ENCODE data around the gene SEMA3D.

The SEMA3D gene

GRCh38 chr7:85014936-85015660 is 171.8 kb downstream of the SEMA3D start:
- peak; percentile 29 for DNase-seq (ENCODE audit: low read depth)
- no peak overlapping the region for H3K4me3 ChIP-seq (ENCODE audit: low read depth, low read length)
- TF ChIP-seq, protein P1, sequence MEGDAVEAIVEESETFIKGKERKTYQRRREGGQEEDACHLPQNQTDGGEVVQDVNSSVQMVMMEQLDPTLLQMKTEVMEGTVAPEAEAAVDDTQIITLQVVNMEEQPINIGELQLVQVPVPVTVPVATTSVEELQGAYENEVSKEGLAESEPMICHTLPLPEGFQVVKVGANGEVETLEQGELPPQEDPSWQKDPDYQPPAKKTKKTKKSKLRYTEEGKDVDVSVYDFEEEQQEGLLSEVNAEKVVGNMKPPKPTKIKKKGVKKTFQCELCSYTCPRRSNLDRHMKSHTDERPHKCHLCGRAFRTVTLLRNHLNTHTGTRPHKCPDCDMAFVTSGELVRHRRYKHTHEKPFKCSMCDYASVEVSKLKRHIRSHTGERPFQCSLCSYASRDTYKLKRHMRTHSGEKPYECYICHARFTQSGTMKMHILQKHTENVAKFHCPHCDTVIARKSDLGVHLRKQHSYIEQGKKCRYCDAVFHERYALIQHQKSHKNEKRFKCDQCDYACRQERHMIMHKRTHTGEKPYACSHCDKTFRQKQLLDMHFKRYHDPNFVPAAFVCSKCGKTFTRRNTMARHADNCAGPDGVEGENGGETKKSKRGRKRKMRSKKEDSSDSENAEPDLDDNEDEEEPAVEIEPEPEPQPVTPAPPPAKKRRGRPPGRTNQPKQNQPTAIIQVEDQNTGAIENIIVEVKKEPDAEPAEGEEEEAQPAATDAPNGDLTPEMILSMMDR (IDR thresholded peaks at IDR 0.05; ENCODE audit: low read depth, low read length) = peak; percentile 20
- no peak for TF ChIP-seq POLR2A (IDR thresholded peaks at IDR 0.05; ENCODE audit: extremely low read depth, insufficient read length)

DNA sequence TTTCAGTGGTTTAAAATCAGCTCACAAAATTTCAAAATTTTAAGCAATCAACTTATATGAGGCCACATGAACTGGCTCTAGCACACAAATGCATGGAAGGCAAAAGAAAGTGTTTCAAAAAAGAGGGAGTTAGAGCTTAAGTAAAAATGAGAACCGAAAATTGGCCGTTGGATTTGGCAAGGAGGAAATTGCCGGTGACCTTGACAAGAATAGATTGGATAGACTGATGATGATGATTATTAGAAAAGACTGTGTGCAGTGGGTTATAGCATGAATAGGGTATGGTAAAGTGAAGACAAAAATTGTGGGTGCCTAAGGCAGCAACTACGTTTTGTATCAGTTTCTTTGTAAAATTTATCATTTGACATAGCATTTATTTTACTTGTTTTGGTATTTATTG is 175.7 kb downstream of the SEMA3D start:
- H3K4me3 ChIP-seq (ENCODE audit: low read depth, low read length) = no peak overlapping the region
- no peak for TF ChIP-seq POLR2A (IDR thresholded peaks at IDR 0.05; ENCODE audit: extremely low read depth, insufficient read length)
- no peak for TF ChIP-seq MYC (IDR thresholded peaks at IDR 0.05; ENCODE audit: low read depth, low read length)
- no peak for TF ChIP-seq MAX (IDR thresholded peaks at IDR 0.05; ENCODE audit: low read depth, low read length)
- no peak for DNase-seq (ENCODE audit: low read depth)

- no peak overlapping the region for H3K4me3 ChIP-seq (ENCODE audit: low read depth, low read length)
- no peak for DNase-seq (ENCODE audit: low read depth)
- no peak for TF ChIP-seq MYC (IDR thresholded peaks at IDR 0.05; ENCODE audit: low read depth, low read length)
- TF ChIP-seq MAX (IDR thresholded peaks at IDR 0.05; ENCODE audit: low read depth, low read length) = no peak
- TF ChIP-seq, protein P1 (IDR thresholded peaks at IDR 0.05; ENCODE audit: low read depth, low read length) = no peak
- no peak for TF ChIP-seq POLR2A (IDR thresholded peaks at IDR 0.05; ENCODE audit: extremely low read depth, insufficient read length)
Observed at GRCh38 chr7:85010306-85010705, 176.6 kb downstream of the SEMA3D start.

DNA sequence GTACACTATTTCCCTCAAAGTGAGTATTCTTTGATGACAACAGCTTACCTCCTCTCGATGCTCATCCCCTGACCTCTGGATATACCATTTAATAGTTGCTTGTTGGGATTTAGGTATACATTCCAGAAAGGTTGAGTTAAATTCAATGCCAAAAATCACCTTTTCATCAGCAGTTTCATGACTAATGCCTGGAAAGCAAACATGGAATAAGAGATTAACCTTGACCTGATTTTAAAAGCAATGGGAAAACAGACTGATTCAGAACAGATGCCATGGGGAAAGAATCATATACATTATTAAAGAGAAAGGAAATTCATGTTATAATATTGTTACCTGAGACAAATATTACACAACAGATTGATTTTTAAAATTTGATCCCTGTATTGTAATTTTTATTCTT is 180.1 kb downstream of the SEMA3D start:
- no peak for DNase-seq (ENCODE audit: low read depth)
- no peak for TF ChIP-seq MYC (IDR thresholded peaks at IDR 0.05; ENCODE audit: low read depth, low read length)
- no peak for TF ChIP-seq POLR2A (IDR thresholded peaks at IDR 0.05; ENCODE audit: extremely low read depth, insufficient read length)
- TF ChIP-seq, protein P1 (IDR thresholded peaks at IDR 0.05; ENCODE audit: low read depth, low read length) = no peak
- TF ChIP-seq MAX (IDR thresholded peaks at IDR 0.05; ENCODE audit: low read depth, low read length) = no peak

GRCh38 chr7:85004402-85004801 is 182.5 kb downstream of the SEMA3D start:
- no peak for DNase-seq (ENCODE audit: low read depth)
- no peak for TF ChIP-seq MAX (IDR thresholded peaks at IDR 0.05; ENCODE audit: low read depth, low read length)
- TF ChIP-seq, protein P1 (IDR thresholded peaks at IDR 0.05; ENCODE audit: low read depth, low read length) = no peak
- TF ChIP-seq MYC (IDR thresholded peaks at IDR 0.05; ENCODE audit: low read depth, low read length) = no peak
- H3K4me3 ChIP-seq (ENCODE audit: low read depth, low read length) = no peak overlapping the region

More for the DNA sequence above, 180.1 kb downstream of the SEMA3D start:
- H3K4me3 ChIP-seq (ENCODE audit: low read depth, low read length) = no peak overlapping the region

DNA sequence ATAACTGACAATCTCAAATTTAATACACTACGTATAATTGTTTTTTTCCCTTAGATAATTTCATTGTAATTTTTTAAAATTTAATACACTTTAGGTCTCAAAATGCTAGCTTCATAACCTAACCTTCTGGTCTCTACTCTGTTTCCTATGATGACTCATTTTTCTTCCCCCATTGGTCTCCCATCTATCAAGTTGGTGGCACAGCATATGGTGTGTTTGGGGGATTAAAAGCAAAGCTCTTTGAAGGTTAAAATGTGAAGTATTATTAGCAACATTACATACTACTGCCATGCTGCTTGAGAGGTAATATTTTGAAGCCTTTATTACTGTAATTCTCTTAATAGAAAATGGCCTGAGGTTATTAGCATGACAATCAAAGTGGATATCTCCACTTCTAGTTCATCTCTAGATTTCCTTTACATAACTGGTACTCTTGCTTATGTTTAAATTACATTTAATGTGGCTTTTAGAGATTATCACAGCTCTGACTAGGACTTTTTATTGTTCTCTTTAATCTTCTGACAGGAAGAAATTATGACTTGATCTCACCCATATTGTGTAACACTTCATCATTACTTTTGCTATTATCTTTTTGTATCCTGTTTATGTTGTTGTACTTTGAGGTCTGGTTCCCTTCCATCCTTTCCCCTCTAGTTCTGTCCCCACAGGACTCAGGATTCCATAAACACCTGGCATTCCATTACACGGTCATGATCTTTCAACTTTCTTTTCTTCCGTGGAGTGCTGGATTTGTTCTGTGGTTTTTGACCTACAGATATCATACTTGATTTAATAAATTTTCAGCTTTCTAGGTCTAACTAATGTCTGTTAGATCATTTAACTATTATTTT is 185.1 kb downstream of the SEMA3D start:
- no peak for TF ChIP-seq POLR2A (IDR thresholded peaks at IDR 0.05; ENCODE audit: extremely low read depth, insufficient read length)
- TF ChIP-seq MYC (IDR thresholded peaks at IDR 0.05; ENCODE audit: low read depth, low read length) = no peak
- TF ChIP-seq, protein P1 (IDR thresholded peaks at IDR 0.05; ENCODE audit: low read depth, low read length) = no peak
- no peak for TF ChIP-seq MAX (IDR thresholded peaks at IDR 0.05; ENCODE audit: low read depth, low read length)
- DNase-seq (ENCODE audit: low read depth) = no peak
- no peak overlapping the region for H3K4me3 ChIP-seq (ENCODE audit: low read depth, low read length)
